GM21529 (cell line): ENCODE measurements around the gene ZNF483.
"Not testable (repeated sequence)": the region's sequence is repeated elsewhere in the genome, so short reads cannot be mapped to it uniquely, and the experiment has no call there.

Source experiments
- ATAC-seq: cut with Tn5 transposase; IDR thresholded peaks from one replicate; pipeline ENCODE4 v1.9.1; 2021; ENCODE audit not compliant: unreplicated experiment

ZNF483 gene

DNA sequence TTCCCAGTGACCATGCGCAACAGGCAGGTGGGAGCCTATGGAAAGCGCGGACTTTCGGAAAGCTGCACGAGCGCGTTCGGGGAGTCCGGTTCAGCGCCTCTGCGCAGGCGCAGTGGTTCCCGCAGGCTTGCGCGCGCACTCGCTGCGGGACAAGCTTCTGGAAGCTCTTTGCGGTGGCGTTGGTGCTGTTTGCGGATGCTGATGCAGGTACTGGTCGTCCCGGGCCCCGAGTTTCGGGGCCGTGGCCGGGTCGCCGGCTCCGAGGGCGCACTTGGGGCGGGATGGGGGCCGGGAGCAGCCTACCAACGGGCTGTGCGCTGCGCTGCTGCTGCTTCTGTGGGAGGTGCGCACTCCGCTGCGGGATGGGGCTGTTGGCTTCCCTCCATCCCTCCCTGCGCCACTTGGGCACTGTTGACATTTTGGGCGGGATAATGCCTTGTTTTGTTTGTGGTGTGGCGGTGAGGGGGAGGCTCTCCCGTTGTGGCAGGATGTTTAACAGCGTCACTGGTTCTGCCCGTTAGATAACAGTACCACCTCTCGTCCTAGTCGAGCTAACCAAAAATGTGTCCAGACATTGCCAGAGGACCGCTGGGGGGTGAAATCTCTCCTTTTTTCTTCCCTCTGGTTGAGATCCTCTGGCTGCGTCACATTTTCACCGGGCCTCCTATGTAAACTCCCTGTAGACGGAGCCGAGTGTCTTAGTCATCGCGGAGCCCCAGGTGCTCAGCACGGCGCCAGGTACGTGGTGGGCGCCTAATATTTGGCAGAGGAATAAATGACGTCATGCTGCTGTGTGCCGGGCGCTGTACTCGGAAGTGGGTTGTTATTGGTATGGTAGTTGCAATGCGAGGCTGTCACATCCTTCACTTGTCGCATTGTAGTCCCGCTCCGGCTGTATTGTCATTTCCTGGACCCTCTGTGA is at the start of gene ZNF483:
Gene ZNF483 (plus strand): TSS at position 124 of the 922 bp plus-strand sequence. CDS start 2,217 bp downstream, outside the sequence.
- ATAC-seq: peak; percentile 48

DNA sequence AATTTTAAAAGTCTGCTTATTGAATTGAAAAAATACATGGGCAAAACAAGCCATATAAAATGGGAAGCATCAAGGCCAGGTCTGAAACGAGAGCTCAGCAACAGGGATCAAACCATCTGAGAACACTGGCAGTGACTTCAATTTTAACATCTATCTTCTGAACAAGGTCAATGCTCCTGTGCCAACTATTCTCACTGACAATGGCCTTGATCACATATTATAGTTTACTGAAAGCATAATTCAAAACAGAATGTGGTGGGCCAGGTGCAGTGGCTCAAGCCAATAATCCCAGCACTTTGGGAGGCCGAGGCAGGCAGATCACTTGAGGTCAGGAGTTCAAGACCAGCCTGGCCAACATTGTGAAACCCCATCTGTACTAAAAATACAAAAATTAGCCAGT is 49.8 kb upstream of the ZNF483 start:
- no peak for ATAC-seq

GRCh38 chr9:111477677-111478076 is 47.3 kb upstream of the ZNF483 start:
- no peak for ATAC-seq

- no peak for ATAC-seq
Measured at GRCh38 chr9:111481885-111482636, 42.9 kb upstream of the ZNF483 start.

- ATAC-seq: peak; percentile 66
Measured at GRCh38 chr9:111482694-111483438, 42.1 kb upstream of the ZNF483 start.

DNA sequence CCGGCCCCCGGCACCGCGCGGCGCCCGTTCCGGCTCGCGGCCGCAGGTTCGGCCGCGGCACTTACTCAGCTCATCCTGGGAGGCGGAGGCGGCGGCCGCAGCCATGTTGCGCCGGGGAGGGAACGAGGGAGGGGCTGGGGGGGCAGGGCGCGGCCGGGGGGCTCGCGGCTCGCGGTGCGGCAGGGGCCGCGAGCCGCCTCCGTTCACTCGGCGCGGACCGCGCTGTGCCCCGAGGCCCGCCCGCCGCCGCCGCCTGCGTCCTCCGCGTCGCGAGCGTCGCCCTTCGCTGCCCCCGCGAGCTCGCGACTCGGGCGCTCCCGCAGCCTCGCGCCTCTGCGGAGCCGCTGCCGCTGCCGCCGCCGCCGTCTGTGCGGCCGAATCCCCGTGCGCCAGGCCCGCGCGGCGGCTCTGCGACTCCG is 41.5 kb upstream of the ZNF483 start:
- peak; percentile 35 for ATAC-seq

DNA sequence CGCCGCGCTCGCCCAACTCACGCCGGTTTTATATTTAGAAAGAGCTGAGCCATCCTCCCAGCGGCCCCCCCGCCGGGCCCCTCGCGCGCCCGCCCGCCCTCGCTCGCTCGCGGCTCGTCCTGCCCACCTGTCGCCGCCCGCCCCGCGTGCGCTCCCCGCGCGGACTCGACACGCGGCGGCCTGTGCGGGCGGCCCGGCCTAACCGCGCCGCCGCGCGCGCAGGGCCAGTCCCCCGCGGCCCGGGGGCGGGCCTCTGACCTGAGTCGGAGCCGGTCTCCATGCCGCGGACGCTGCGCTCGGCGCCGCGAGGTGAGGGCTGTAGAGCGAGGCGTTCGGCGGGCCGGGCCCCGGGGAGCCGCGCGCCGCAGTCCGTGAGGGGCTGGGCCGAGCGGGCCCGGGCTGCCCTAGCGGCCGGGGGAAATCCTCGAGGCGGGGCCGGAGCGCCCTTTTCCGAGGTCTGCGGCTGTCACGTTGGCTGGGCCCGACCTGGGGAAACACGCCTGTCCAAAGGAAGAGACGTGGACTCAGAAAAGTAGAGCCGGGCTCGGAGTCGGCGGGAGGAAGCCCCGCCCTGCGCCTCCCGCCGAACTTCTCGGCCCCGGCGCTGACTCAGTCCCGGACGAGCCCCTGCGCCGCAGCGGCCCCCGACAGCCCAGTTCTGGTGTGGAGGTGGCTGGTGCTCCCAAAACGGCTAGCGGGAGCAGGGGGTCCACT is 41.0 kb upstream of the ZNF483 start, which contains the start of gene ECPAS:
Gene ECPAS (minus strand): TSS at position 526 of the 714 bp plus-strand sequence. CDS start 11,465 bp downstream, outside the sequence.
- peak; percentile 56 for ATAC-seq

DNA sequence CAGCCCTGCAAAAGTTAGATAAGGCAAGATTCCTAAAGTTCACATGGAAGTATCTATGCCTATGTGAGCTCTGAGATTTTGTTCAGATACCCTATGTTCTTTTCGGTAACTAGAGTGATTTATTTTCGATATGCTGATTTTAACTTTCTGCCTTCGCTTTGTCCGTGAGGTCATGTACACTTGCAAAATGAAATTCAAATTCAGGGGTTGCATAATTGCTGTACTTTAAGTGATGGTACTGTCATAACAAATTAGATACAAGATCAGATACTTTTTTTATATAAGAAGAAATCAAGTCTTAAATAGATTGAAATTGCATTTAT is 40.4 kb upstream of the ZNF483 start:
- ATAC-seq: no peak

GRCh38 chr9:111497196-111497595 is 27.8 kb upstream of the ZNF483 start:
- not testable (repeated sequence) for ATAC-seq

GRCh38 chr9:111501005-111501562 is 23.9 kb upstream of the ZNF483 start:
- ATAC-seq: no peak

GRCh38 chr9:111501648-111502047 is 23.3 kb upstream of the ZNF483 start:
- ATAC-seq: no peak

GRCh38 chr9:111502506-111502905 is 22.5 kb upstream of the ZNF483 start:
- ATAC-seq: no peak

DNA sequence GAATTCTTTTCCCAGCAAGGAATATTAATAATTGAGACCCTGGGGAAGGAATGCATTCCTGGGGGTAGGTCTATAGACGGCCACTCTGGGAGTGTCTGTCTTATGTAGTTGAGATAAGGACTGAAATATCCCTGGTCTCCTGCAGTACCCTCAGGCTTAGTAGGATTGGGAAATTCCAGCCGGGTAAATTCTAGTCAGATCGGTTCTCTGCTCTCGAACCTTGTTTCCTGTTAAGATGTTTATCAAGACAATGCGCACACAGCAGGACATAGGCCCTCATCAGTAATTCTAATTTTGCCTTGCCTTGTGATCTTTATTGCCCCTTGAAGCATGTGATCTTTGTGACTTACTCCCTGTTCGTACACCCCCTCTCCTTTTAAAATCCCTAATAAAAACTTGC is 13.4 kb upstream of the ZNF483 start:
- not testable (repeated sequence) for ATAC-seq

DNA sequence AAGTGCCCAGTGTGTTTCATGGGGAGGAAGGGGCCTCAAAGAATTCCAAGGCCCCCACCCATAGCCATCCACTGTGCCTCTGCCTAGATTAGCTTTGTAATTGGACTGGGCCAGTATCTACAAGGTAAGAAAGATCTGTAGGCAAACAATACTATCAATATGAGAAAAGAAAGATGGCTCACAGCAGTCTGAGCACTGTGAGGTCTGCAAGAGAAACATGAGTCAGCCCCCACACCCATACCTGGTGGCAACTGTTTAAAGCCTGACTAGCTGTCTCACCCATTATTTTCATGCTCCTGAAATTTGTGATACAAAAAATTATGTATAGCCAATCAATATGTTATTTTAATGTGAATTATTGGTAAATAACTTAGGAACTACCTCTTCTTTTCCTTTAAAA is 10.0 kb upstream of the ZNF483 start:
- no peak for ATAC-seq

GRCh38 chr9:111516061-111516465 is 8.9 kb upstream of the ZNF483 start:
- no peak for ATAC-seq

DNA sequence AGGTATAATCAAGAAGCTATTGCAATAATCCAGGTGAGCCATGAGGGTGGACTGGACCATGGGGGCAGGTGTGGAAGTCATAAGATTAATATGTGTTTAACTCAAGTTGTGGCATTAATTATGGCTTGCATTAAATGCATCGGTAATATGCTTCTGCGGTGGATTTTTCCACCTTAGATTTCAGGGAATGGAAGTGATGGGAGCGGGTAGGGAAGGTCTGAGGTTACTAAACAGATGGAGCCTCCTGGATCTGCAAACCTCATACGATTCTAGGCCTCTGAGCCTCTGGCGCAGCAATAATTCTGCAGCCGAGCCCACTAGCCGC is 286 bp upstream of the ZNF483 start:
- no peak for ATAC-seq

DNA sequence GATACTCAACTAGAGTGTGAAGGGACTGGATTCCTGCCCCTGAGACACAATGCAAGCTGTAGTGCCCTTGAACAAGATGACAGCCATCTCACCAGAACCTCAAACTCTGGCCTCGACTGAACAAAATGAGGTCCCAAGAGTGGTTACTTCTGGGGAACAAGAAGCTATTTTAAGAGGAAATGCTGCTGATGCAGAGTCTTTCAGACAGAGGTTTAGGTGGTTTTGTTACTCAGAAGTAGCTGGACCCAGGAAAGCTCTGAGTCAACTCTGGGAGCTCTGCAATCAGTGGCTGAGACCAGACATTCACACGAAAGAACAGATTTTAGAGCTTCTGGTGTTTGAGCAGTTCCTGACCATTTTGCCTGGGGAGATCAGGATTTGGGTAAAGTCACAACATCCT is 2.4 kb downstream of the ZNF483 start:
- no peak for ATAC-seq

GRCh38 chr9:111529787-111530186 is 4.8 kb downstream of the ZNF483 start:
- no peak for ATAC-seq

- no peak for ATAC-seq
Measured at GRCh38 chr9:111531716-111532115, 6.7 kb downstream of the ZNF483 start.

DNA sequence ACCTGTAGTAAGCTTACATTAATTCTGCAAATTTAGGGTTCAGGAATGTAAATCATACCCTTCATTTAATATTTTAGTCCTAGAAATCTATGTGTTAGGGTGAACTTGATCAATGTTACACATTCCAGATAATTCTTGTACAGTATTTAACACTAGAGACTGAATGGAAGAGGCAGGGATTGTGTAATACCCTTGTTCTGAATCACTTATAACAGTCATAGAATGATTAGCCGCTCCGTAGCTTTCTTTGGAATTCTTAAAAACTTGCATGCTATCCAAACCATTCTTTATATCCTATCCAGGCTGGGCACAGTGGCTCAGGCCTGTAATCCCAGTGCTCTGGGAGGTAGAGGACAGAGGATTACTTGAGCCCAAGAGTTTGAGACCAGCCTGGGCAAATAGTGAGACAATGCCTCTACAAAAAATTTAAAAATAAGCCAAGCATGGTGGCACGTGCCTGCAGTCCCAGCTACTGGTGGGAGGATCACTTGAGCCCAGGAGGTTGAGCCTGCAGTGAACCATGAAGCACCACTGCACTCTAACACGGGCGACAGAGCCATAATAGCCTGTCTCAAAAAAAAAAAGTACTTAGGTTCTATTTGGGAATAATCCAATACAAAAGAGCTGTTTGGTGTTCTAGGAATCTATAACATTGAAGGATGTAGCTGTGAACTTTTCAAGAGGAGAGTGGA is 8.3 kb downstream of the ZNF483 start:
- no peak for ATAC-seq
